H1 (cell line): ENCODE results near the gene MX1. TPM values are rescaled to one million over a fixed set of nuclear protein-coding genes. Genes with fewer than 3 reads are reported as not detected.
A peak's percentile ranks its signal among the peaks of the same experiment; 100 is the strongest.

ENCODE experiments used
- CTCF ChIA-PET: fragments of 300-600 bp; sonication (Branson Sonifier 250); formaldehyde crosslinking; loops from one replicate; lab custom pipeline; 2021; ENCODE audit not compliant: partially characterized antibody; lab: Charles Lee
- POLR2A ChIA-PET: fragments of 300-600 bp; sonication (Branson Sonifier 250); formaldehyde crosslinking; loops from one replicate; lab custom pipeline; 2021; ENCODE audit warnings: inconsistent platforms; ENCODE audit not compliant: partially characterized antibody; lab: Charles Lee
- DNase-seq, 2 experiments: peaks; one replicate each; pipeline versions ENCODE4 v3.0.0 to v3.0.0-alpha.2; 2010 to 2022; ENCODE audit warnings: low spot score in 2 of 2, low read depth in 1 of 2, mixed read lengths in 1 of 2
- FAIRE-seq: peaks from 2 replicates; lab custom pipeline; 2011; peaks lifted over from hg19 to GRCh38; lab: Jason Lieb, UNC
- H2AFZ ChIP-seq: 2 replicates; pipeline ENCODE4 v1.8.1; 2012; ENCODE audit warnings: low read length, inconsistent platforms
- H2AK5ac ChIP-seq: 2 replicates; pipeline ENCODE4 v1.6.1; 2013; ENCODE audit warnings: low read depth, low read length
- H2BK120ac ChIP-seq: replicated peaks from 2 replicates; pipeline ENCODE3; 2013; ENCODE audit warnings: low read depth, low read length, inconsistent platforms
- H2BK12ac ChIP-seq: 2 replicates; pipeline ENCODE4 v1.6.1; 2013; ENCODE audit warnings: low read depth, low read length
- H2BK15ac ChIP-seq: 2 replicates; pipeline ENCODE4 v1.6.1; 2013; ENCODE audit warnings: low read length
- H2BK20ac ChIP-seq: 2 replicates; pipeline ENCODE4 v1.6.1; 2013; ENCODE audit warnings: low read length
- H2BK5ac ChIP-seq: 2 replicates; pipeline ENCODE4 v1.6.1; 2013; ENCODE audit warnings: low read depth, low read length
- H3K14ac ChIP-seq: 2 replicates; pipeline ENCODE4 v1.6.1; 2013; ENCODE audit warnings: inconsistent platforms; ENCODE audit not compliant: insufficient read length
- H3K18ac ChIP-seq: 2 replicates; pipeline ENCODE4 v1.6.1; 2013; ENCODE audit warnings: low read length; ENCODE audit errors: extremely low read depth
- H3K23ac ChIP-seq: 2 replicates; pipeline ENCODE4 v1.6.1; 2013; ENCODE audit warnings: inconsistent platforms; ENCODE audit not compliant: insufficient read length
- H3K23me2 ChIP-seq: 2 replicates; pipeline ENCODE4 v1.6.1; 2013; ENCODE audit warnings: low read depth, low read length
- H3K27ac ChIP-seq: 2 replicates; pipeline ENCODE4 v1.6.1; 2011; ENCODE audit warnings: low read depth, low read length, inconsistent platforms
- H3K27me3 ChIP-seq, 4 experiments: replicated peaks in 1 of 4; 1 replicate in 1 of 4; 2 replicates in 3 of 4; pipeline versions ENCODE4 v1.6.1 to v1.8.1; 2011 to 2013; ENCODE audit warnings: low read length in 3 of 4, mild to moderate bottlenecking in 3 of 4, inconsistent platforms in 2 of 4, mixed read lengths in 2 of 4, moderate library complexity in 1 of 4; ENCODE audit not compliant: control insufficient read depth in 3 of 4, insufficient read depth in 3 of 4; ENCODE audit errors: extremely low read depth in 1 of 4
- H3K36me3 ChIP-seq, 4 experiments: 2 replicates each; pipeline versions ENCODE4 v1.6.1 to v1.8.1; 2011 to 2013; ENCODE audit warnings: mild to moderate bottlenecking in 4 of 4, low read length in 3 of 4, moderate library complexity in 2 of 4, control low read depth in 1 of 4, inconsistent platforms in 1 of 4; ENCODE audit not compliant: insufficient read depth in 4 of 4, control insufficient read depth in 2 of 4
- H3K4ac ChIP-seq: replicated peaks from 2 replicates; pipeline ENCODE3; 2013; ENCODE audit warnings: low read length, low read depth, mixed read lengths, inconsistent platforms; ENCODE audit not compliant: insufficient read length
- H3K4me1 ChIP-seq, 4 experiments: replicated peaks in 1 of 4; 1 replicate in 1 of 4; 2 replicates in 3 of 4; pipeline versions ENCODE4 v1.6.1 to v1.8.1; 2011 to 2013; ENCODE audit warnings: low read length in 3 of 4, inconsistent platforms in 2 of 4, mixed read lengths in 1 of 4; ENCODE audit not compliant: insufficient read depth in 4 of 4, control insufficient read depth in 3 of 4
- H3K4me2 ChIP-seq, 2 experiments: 2 replicates each; pipeline versions ENCODE4 v1.6.1 to v1.8.1; 2011 to 2013; ENCODE audit warnings: low read depth in 2 of 2, low read length in 2 of 2, control low read depth in 1 of 2, inconsistent platforms in 1 of 2, mild to moderate bottlenecking in 1 of 2; ENCODE audit not compliant: insufficient read depth in 1 of 2
- H3K4me3 ChIP-seq, 4 experiments: fragments of 200-600, 300-600 bp in 1 of 4; sonication (generic), shearing (Covaris generic), sonication (Bioruptor Twin) in 1 of 4; 2 replicates each; pipeline versions ENCODE4 v1.5.1 to v1.8.1; 2011 to 2016; ENCODE audit warnings: low read length in 4 of 4, low read depth in 3 of 4, control low read depth in 2 of 4, inconsistent platforms in 2 of 4, mild to moderate bottlenecking in 2 of 4, mixed read lengths in 1 of 4, moderate library complexity in 1 of 4; ENCODE audit not compliant: insufficient read depth in 2 of 4; ENCODE audit errors: extremely low read depth in 1 of 4
- H3K56ac ChIP-seq: replicated peaks from 2 replicates; pipeline ENCODE3; 2013; ENCODE audit warnings: low read depth, mild to moderate bottlenecking, mixed read lengths, low read length, inconsistent platforms; ENCODE audit not compliant: insufficient read length
- H3K79me1 ChIP-seq: 2 replicates; pipeline ENCODE4 v1.6.1; 2013; ENCODE audit warnings: low read depth, low read length, control low read depth
- H3K79me2 ChIP-seq, 2 experiments: 2 replicates each; pipeline versions ENCODE4 v1.6.1 to v1.8.1; 2012 to 2013; ENCODE audit warnings: low read length in 2 of 2, mild to moderate bottlenecking in 2 of 2, inconsistent platforms in 1 of 2; ENCODE audit not compliant: insufficient read depth in 2 of 2, control insufficient read depth in 1 of 2
- H3K9ac ChIP-seq, 4 experiments: replicated peaks in 1 of 4; 1 replicate in 1 of 4; 2 replicates in 3 of 4; pipeline versions ENCODE4 v1.6.1 to v1.8.1; 2011 to 2013; ENCODE audit warnings: low read depth in 3 of 4, low read length in 3 of 4, control low read depth in 2 of 4, mild to moderate bottlenecking in 2 of 4, moderate library complexity in 2 of 4, inconsistent platforms in 1 of 4; ENCODE audit errors: extremely low read depth in 1 of 4
- H3K9me3 ChIP-seq, 2 experiments: 2 replicates each; pipeline versions ENCODE4 v1.6.1 to v1.8.1; 2012 to 2013; ENCODE audit warnings: mild to moderate bottlenecking in 2 of 2, moderate library complexity in 2 of 2, control low read depth in 1 of 2, inconsistent platforms in 1 of 2, low read depth in 1 of 2, low read length in 1 of 2, mixed read lengths in 1 of 2; ENCODE audit not compliant: insufficient read depth in 2 of 2
- H4K20me1 ChIP-seq, 2 experiments: replicated peaks in 1 of 2; 2 replicates each; pipeline versions ENCODE3 to v1.8.1; 2011 to 2013; ENCODE audit warnings: inconsistent platforms in 2 of 2, low read length in 2 of 2, mild to moderate bottlenecking in 1 of 2; ENCODE audit not compliant: insufficient read depth in 2 of 2, control insufficient read depth in 1 of 2
- H4K5ac ChIP-seq: 2 replicates; pipeline ENCODE4 v1.6.1; 2013; ENCODE audit warnings: low read length, low read depth, mixed read lengths, inconsistent platforms; ENCODE audit not compliant: insufficient read length
- H4K8ac ChIP-seq: 2 replicates; pipeline ENCODE4 v1.8.0; 2013; ENCODE audit warnings: mild to moderate bottlenecking, moderate library complexity, low read length, inconsistent platforms; ENCODE audit not compliant: insufficient read depth; ENCODE audit errors: extremely low read depth
- H4K91ac ChIP-seq: replicated peaks from 2 replicates; pipeline ENCODE3; 2013; ENCODE audit warnings: low read length, mixed read lengths, inconsistent platforms; ENCODE audit not compliant: insufficient read length
- CTBP2 ChIP-seq: IDR thresholded peaks from 2 replicates; pipeline ENCODE4 v1.7.0; 2011; ENCODE audit warnings: borderline replicate concordance, mild to moderate bottlenecking, moderate library complexity, mixed read lengths, low read length; ENCODE audit not compliant: insufficient read depth, insufficient read length
- RAD21 ChIP-seq, 2 experiments: IDR thresholded peaks in 1 of 2; conservative IDR thresholded peaks in 1 of 2; 2 replicates each; pipeline ENCODE4 v1.6.1; 2011; ENCODE audit warnings: low read depth in 2 of 2, low read length in 2 of 2, improper control_type of control experiment in 1 of 2, inconsistent platforms in 1 of 2, mild to moderate bottlenecking in 1 of 2, moderate library complexity in 1 of 2
- WGBS, 2 experiments: shearing (Covaris generic) in 1 of 2; methylation state at CpG; one replicate each; pipeline versions ENCODE4 v1.1.6 to v1.1.7; 2013 to 2015; ENCODE audit warnings: low lambda C conversion rate in 2 of 2, mixed read lengths in 2 of 2, inconsistent platforms in 1 of 2, low coverage in 1 of 2, missing lambda C conversion rate in 1 of 2; ENCODE audit not compliant: insufficient replicate concordance in 2 of 2, insufficient coverage in 1 of 2, insufficient read length in 1 of 2; ENCODE audit errors: extremely low coverage in 1 of 2, missing lambda C conversion rate in 1 of 2; 5-methylcytosine and 5-hydroxymethylcytosine counted together
- polyA plus RNA-seq, 7 experiments: library from polyadenylated mRNA; depleted of rRNA in 3 of 7; stranded (reverse) in 5 of 7; unstranded in 2 of 7; fragments of >200 nt in 5 of 7; fragments of 200-250 nt in 2 of 7; gene quantifications; 1 replicate in 5 of 7; 2 replicates in 1 of 7; 4 replicates in 1 of 7; pipeline versions ENCODE4 v1.2.1 to v1.2.3, GENCODE V29; 2011 to 2013; ENCODE audit warnings: missing spikeins in 2 of 7, mixed read lengths in 2 of 7
- total RNA-seq: library from RNA; stranded (reverse); fragmentation: NEBNext Ultra II Directional; extraction: Animal tissue kit (Norgen Biotek cat#: 25700); gene quantifications from 2 replicates; pipeline ENCODE4 v1.2.1, GENCODE V29; 2021
- TF ChIP-seq, protein P1 (sequence below), 3 experiments: IDR thresholded peaks; 1 replicate in 2 of 3; 2 replicates in 1 of 3; pipeline versions ENCODE4 v1.5.1 to v1.6.1; 2011; ENCODE audit warnings: low read length in 3 of 3, mild to moderate bottlenecking in 3 of 3, inconsistent platforms in 2 of 3, low read depth in 1 of 3, moderate library complexity in 1 of 3; ENCODE audit not compliant: insufficient read depth in 1 of 3; ENCODE audit errors: control extremely low read depth in 1 of 3
- TF ChIP-seq, protein P2 (sequence below): IDR thresholded peaks from 2 replicates; pipeline ENCODE4 v1.6.1; 2012; ENCODE audit warnings: inconsistent platforms

Gene MX1
- total and polyA plus RNA-seq, 2 of the 8 experiments (the other 6 are each of a cell fraction or from before 2014, with no cell fraction given): 3.8 to 5.7 TPM

DNA sequence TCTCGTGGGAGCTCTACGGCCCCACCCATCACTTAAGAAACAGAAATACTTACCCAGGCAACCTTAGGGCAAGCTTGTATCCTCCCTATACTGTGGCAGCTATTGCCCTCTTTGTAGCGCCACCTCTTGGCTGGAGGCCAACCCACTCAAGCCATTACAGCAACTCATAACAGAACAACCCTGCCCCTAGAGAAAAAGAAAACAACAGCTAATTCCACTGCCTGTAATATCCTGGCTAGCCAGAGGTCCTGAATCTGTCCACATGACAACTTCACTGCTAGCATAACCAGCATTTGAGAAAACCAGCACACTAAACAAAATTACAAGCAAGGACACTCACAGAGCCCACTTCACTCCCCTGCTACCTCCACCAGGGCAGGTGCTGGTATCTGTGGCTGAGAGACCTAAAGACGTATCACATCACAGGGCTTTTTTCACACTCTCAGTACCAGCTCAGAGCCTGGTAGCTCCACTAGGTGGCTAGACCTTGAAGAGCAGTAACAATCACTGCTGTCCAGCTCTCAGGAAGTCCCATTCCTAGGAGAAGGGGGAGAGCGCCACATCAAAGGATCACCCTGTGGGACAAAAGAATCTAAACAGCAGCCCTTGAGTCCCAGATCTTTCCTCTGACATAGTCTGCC lies 14.5 kb upstream of the MX1 start:
- H3K27ac ChIP-seq: no peak overlapping the region
- H3K9ac ChIP-seq: no peak overlapping the region
- H2BK12ac ChIP-seq: no peak overlapping the region
- no peak overlapping the region for H4K8ac ChIP-seq
- H3K4ac ChIP-seq: no peak overlapping the region
- no peak overlapping the region for H2BK120ac ChIP-seq
- no peak overlapping the region for H2AK5ac ChIP-seq
- ChIA-PET CTCF (interaction anchor here (0.9 to 3.5 kb wide), 16 partner anchors 8 to 241 kb away, joined by 3 to 21 read pairs (median 5); partner anchors contain the start of gene MX1), POLR2A (no interaction called here)
- H2BK15ac ChIP-seq: no peak overlapping the region
- no peak overlapping the region for H3K14ac ChIP-seq
- no peak overlapping the region for H3K56ac ChIP-seq
- H3K23ac ChIP-seq: no peak overlapping the region
- no peaks in the 10 kb centered on the region for H3K79me1 ChIP-seq
- H4K20me1 ChIP-seq: no peaks in the 10 kb centered on the region
- no peaks in the 10 kb centered on the region for H3K36me3 ChIP-seq
- H2AFZ ChIP-seq: no peak overlapping the region
- no peak overlapping the region for H4K5ac ChIP-seq
- no peaks in the 10 kb centered on the region for H3K4me1 ChIP-seq
- DNase-seq (peak in 1 of 2 experiments; percentile 60), FAIRE-seq (no peak)
- H3K4me3 ChIP-seq: no peak overlapping the region
- no peak overlapping the region for H4K91ac ChIP-seq
- no peaks in the 10 kb centered on the region for H3K27me3 ChIP-seq
- no peaks in the 10 kb centered on the region for H3K23me2 ChIP-seq
- no peak overlapping the region for H2BK5ac ChIP-seq
- no peaks in the 10 kb centered on the region for H3K79me2 ChIP-seq
- H3K18ac ChIP-seq: no peak overlapping the region
- no peak overlapping the region for H2BK20ac ChIP-seq
- WGBS, 2 experiments: 82% methylated on average over 5 of the region's 5 CpGs; no CpG with 5 or more reads in 1 of the 2 experiments
- H3K4me2 ChIP-seq: no peak overlapping the region
- TF ChIP-seq, protein P1, sequence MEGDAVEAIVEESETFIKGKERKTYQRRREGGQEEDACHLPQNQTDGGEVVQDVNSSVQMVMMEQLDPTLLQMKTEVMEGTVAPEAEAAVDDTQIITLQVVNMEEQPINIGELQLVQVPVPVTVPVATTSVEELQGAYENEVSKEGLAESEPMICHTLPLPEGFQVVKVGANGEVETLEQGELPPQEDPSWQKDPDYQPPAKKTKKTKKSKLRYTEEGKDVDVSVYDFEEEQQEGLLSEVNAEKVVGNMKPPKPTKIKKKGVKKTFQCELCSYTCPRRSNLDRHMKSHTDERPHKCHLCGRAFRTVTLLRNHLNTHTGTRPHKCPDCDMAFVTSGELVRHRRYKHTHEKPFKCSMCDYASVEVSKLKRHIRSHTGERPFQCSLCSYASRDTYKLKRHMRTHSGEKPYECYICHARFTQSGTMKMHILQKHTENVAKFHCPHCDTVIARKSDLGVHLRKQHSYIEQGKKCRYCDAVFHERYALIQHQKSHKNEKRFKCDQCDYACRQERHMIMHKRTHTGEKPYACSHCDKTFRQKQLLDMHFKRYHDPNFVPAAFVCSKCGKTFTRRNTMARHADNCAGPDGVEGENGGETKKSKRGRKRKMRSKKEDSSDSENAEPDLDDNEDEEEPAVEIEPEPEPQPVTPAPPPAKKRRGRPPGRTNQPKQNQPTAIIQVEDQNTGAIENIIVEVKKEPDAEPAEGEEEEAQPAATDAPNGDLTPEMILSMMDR (IDR thresholded peaks at IDR 0.05; ENCODE audit: control extremely low read depth in 1 of 3, insufficient read depth in 1 of 3, low read depth in 1 of 3, low read length in 3 of 3): peak; percentile 38 to 53 (median 41)
- TF ChIP-seq CTBP2 (no peak), RAD21 (IDR thresholded peaks at IDR 0.05 in 1 of 2, conservative IDR thresholded peaks at IDR 0.05 in 1 of 2; ENCODE audit: low read depth in 2 of 2, low read length in 2 of 2) (peak in 1 of 2 experiments; percentile 44; a peak in 2 of 4 replicates)
- TF ChIP-seq, protein P2, sequence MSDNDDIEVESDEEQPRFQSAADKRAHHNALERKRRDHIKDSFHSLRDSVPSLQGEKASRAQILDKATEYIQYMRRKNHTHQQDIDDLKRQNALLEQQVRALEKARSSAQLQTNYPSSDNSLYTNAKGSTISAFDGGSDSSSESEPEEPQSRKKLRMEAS: no peak
- H3K9me3 ChIP-seq: 0 out of 4 replicates have a peak, but pooled peaks cover 0 to 2% of the 10 kb centered on the region in 2 experiments
